ENCODE results near the gene ASGR2. TPM values are rescaled to one million over a fixed set of nuclear protein-coding genes. Genes with fewer than 3 reads are reported as not detected.

The ASGR2 gene
- polyA plus RNA-seq, 1 of the 3 experiments (the other 2 are of a cell fraction): not detected

- H3K36me3 ChIP-seq (replicated peaks in 1 of 2; ENCODE audit: control insufficient read depth in 1 of 2, insufficient read depth in 2 of 2, low read length in 1 of 2): no peaks in the 10 kb centered on the region
- TF ChIP-seq RCOR1 (IDR thresholded peaks at IDR 0.05; ENCODE audit: low read length): no peak
- TF ChIP-seq GABPA (IDR thresholded peaks at IDR 0.05; ENCODE audit: low read depth): no peak
- no peak for TF ChIP-seq NFIC (IDR thresholded peaks at IDR 0.05; ENCODE audit: borderline replicate concordance)
- no peak for TF ChIP-seq PBX3 (IDR thresholded peaks at IDR 0.05)
- TF ChIP-seq USF1 (IDR thresholded peaks at IDR 0.05; ENCODE audit: borderline replicate concordance, low read depth): no peak
- TF ChIP-seq YY1 (IDR thresholded peaks at IDR 0.05; ENCODE audit: low read depth): no peak
- no peak for TF ChIP-seq MEF2A (IDR thresholded peaks at IDR 0.05; ENCODE audit: borderline replicate concordance, low read depth)
- TF ChIP-seq REST (IDR thresholded peaks at IDR 0.05; ENCODE audit: low read depth, low read length): no peak
- ChIA-PET CTCF (interaction anchor here (0.8 to 17.9 kb wide), 5 partner anchors 10 to 92 kb away, joined by 3 to 502 read pairs (median 11); partner anchors contain the start of gene SLC16A11), POLR2A (no interaction called here)
- H3K79me2 ChIP-seq (ENCODE audit: insufficient read depth): no peaks in the 10 kb centered on the region
- H3K9me3 ChIP-seq: no peaks in the 10 kb centered on the region
- DNase-seq: no peak
- no peaks in the 10 kb centered on the region for H4K20me1 ChIP-seq (ENCODE audit: insufficient read depth)
- H3K4me2 ChIP-seq: no peak overlapping the region
- H3K4me3 ChIP-seq (ENCODE audit: low read depth in 2 of 2, low read length in 1 of 2): no peak overlapping the region
- peaks cover 92% of the 10 kb centered on the region for H3K27me3 ChIP-seq (ENCODE audit: insufficient read depth)
- H3K27ac ChIP-seq (ENCODE audit: low read depth in 2 of 2, low read length in 1 of 2): no peak overlapping the region
- no peak overlapping the region for H3K9ac ChIP-seq
- no peaks in the 10 kb centered on the region for H3F3A ChIP-seq (replicated peaks; ENCODE audit: insufficient read depth)
- H2AFZ ChIP-seq (ENCODE audit: low read depth): no peak overlapping the region
- no peaks in the 10 kb centered on the region for H3K4me1 ChIP-seq (ENCODE audit: control insufficient read depth in 1 of 2, insufficient read depth in 2 of 2, low read depth in 1 of 2, low read length in 1 of 2)
- no peaks in the 10 kb centered on the region for H3K9me2 ChIP-seq
- WGBS (ENCODE audit: low lambda C conversion rate): 36% methylated on average over 10 of the region's 10 CpGs
These were observed 27.2 kb upstream of the ASGR2 start for GRCh38 chr17:7141824-7142223.

- Histone ChIP-seq H3F3A (replicated peaks; ENCODE audit: insufficient read depth) (no peaks in the 10 kb centered on the region), H3K4me2 (0 out of 2 replicates have a peak overlapping the region, but pooled peaks have one; percentile 8), H3K9ac (no peak overlapping the region), H3K9me3 (no peaks in the 10 kb centered on the region), H3K27ac (ENCODE audit: low read depth in 2 of 2, low read length in 1 of 2) (no peak overlapping the region), H4K20me1 (ENCODE audit: insufficient read depth) (no peaks in the 10 kb centered on the region), H3K36me3 (replicated peaks in 1 of 2; ENCODE audit: control insufficient read depth in 1 of 2, insufficient read depth in 2 of 2, low read length in 1 of 2) (no peaks in the 10 kb centered on the region), H2AFZ (ENCODE audit: low read depth) (no peak overlapping the region), H3K27me3 (ENCODE audit: insufficient read depth) (peaks cover 89% of the 10 kb centered on the region), H3K4me3 (ENCODE audit: low read depth in 2 of 2, low read length in 1 of 2) (no peak overlapping the region), H3K9me2 (no peaks in the 10 kb centered on the region), H3K4me1 (ENCODE audit: control insufficient read depth in 1 of 2, insufficient read depth in 2 of 2, low read depth in 1 of 2, low read length in 1 of 2) (no peaks in the 10 kb centered on the region), H3K79me2 (ENCODE audit: insufficient read depth) (no peaks in the 10 kb centered on the region)
- DNase-seq: no peak
- ChIA-PET CTCF (interaction anchor here (0.8 to 17.9 kb wide), 8 partner anchors 13 to 157 kb away, joined by 3 to 502 read pairs (median 4); partner anchors contain the start of gene SLC16A11), POLR2A (no interaction called here)
- TF ChIP-seq RXRA (IDR thresholded peaks at IDR 0.05; ENCODE audit: borderline replicate concordance, low read depth) (no peak), MAX (IDR thresholded peaks at IDR 0.05; ENCODE audit: low read depth) (no peak), NFIC (IDR thresholded peaks at IDR 0.05; ENCODE audit: borderline replicate concordance) (no peak), IRF3 (IDR thresholded peaks at IDR 0.05; ENCODE audit: low read depth, low read length) (no peak), GABPA (IDR thresholded peaks at IDR 0.05; ENCODE audit: low read depth) (no peak), ELF1 (IDR thresholded peaks at IDR 0.05) (no peak), POLR2AphosphoS5 (IDR thresholded peaks at IDR 0.05; ENCODE audit: low read depth, low read length) (no peak), FOXJ3 (CRISPR knock-in tag; IDR thresholded peaks at IDR 0.05) (no peak), SMC3 (IDR thresholded peaks at IDR 0.05; ENCODE audit: low read depth, low read length) (no peak), MEF2A (IDR thresholded peaks at IDR 0.05; ENCODE audit: borderline replicate concordance, low read depth) (no peak), TEAD4 (IDR thresholded peaks at IDR 0.05; ENCODE audit: borderline replicate concordance, insufficient read depth) (no peak), CHD2 (IDR thresholded peaks at IDR 0.05; ENCODE audit: low read length, partially characterized antibody) (no peak)
- 11% methylated on average over 10 of the region's 10 CpGs for WGBS (ENCODE audit: low lambda C conversion rate)
These were observed 24.8 kb upstream of the ASGR2 start for GRCh38 chr17:7139400-7139799.

Data from SK-N-SH (cell line).